DND-41 (cell line): ENCODE data around the gene BAIAP2.

Source experiments
- CTCF ChIP-seq: IDR thresholded peaks from 2 replicates; pipeline ENCODE4 v1.5.1; 2012; ENCODE audit warnings: borderline replicate concordance, low read length, moderate library complexity, mild to moderate bottlenecking; ENCODE audit not compliant: poor library complexity, severe bottlenecking; ENCODE audit errors: extremely low read depth
- EZH2 ChIP-seq: IDR thresholded peaks from 3 replicates; pipeline ENCODE4 v1.6.1; 2012; ENCODE audit warnings: borderline replicate concordance, low read depth, mild to moderate bottlenecking, moderate library complexity, low read length, inconsistent platforms; ENCODE audit not compliant: severe bottlenecking

GRCh38 chr17:81050645-81051625 is 16.0 kb downstream of the BAIAP2 start:
- TF ChIP-seq CTCF = no peak
- TF ChIP-seq EZH2 = no peak
